RWPE1 (cell line): ENCODE results near the gene ATP2C2.

ENCODE experiments used
- CTCF ChIA-PET: fragments of 350-600 bp; sonication (Branson Sonifier 250); formaldehyde crosslinking; extraction: SDS; loops from one replicate; lab custom pipeline; 2021; lab: Yijun Ruan, JAX
- POLR2A ChIA-PET: fragments of 400-600 bp; formaldehyde crosslinking; extraction: SDS; loops from one replicate; lab custom pipeline; 2020; ENCODE audit warnings: antibody characterized with exemption; ENCODE audit not compliant: low non-redundant PET; lab: Yijun Ruan, JAX
- DNase-seq: peaks from one replicate; pipeline ENCODE4 v3.0.0; 2012; ENCODE audit warnings: low spot score
- H3K27ac ChIP-seq: fragments of 450-650 bp; 2 replicates; pipeline ENCODE4 v1.5.1; 2017
- CTCF ChIP-seq: fragments of 450-650 bp; conservative IDR thresholded peaks from 2 replicates; pipeline ENCODE4 v1.5.1; 2017; ENCODE audit warnings: low read depth, mild to moderate bottlenecking

ATP2C2 gene

DNA sequence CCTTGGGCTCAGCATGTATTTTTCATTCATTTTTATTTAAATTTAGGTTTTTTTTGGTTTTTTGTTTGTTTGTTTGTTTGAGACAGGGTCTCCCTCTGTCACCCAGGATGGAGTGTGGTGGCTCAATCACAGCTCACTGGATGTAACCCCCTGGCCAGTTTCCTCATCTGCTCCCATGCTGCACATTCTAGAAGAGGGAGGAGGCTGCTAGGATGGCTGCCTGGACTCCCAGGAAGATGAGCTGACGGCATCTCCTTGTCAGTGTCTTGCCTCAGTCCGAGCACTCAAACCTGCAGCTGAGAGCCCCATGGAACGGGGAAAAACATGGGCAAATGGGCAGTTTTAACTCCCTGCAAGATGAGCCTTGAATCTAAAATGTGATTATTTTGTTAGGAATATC, 128.7 kb downstream of the ATP2C2 start:
- ChIA-PET POLR2A (interaction anchor here (0.6 kb wide), 1 partner anchor 207 kb away, joined by 4 read pairs; no protein-coding TSS in a partner anchor), CTCF (interaction anchor here (0.6 kb wide), 1 partner anchor 432 kb away, joined by 3 read pairs; no protein-coding TSS in a partner anchor)
- no peak overlapping the region for H3K27ac ChIP-seq
- no peak for DNase-seq
- no peak for TF ChIP-seq CTCF

- no peak for DNase-seq
- ChIA-PET CTCF (no interaction called here), POLR2A (interaction anchor here (0.6 kb wide), 1 partner anchor 207 kb away, joined by 4 read pairs; no protein-coding TSS in a partner anchor)
- no peak for TF ChIP-seq CTCF
- no peak overlapping the region for H3K27ac ChIP-seq
Measured at GRCh38 chr16:84497418-84498222, 129.3 kb downstream of the ATP2C2 start.

DNA sequence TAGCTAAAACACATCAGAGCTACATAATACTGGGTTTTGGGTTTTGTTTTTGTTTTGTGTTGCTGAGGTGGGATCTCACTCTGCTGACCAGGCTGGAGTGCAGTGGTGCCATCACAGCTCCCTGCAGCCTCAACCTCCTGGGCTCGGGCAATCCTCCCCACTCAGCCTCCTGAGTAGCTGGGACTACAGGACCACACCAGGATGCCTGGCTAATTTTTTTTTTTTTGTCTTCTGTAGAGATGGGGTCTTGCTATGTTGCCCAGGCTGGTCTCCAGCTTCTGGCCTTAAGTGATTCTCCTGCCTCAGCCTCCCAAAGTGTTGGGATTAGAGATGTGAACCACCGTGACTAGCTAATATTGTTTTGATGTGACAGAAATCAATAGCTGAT, 129.9 kb downstream of the ATP2C2 start:
- CTCF ChIA-PET = no interaction called here

DNA sequence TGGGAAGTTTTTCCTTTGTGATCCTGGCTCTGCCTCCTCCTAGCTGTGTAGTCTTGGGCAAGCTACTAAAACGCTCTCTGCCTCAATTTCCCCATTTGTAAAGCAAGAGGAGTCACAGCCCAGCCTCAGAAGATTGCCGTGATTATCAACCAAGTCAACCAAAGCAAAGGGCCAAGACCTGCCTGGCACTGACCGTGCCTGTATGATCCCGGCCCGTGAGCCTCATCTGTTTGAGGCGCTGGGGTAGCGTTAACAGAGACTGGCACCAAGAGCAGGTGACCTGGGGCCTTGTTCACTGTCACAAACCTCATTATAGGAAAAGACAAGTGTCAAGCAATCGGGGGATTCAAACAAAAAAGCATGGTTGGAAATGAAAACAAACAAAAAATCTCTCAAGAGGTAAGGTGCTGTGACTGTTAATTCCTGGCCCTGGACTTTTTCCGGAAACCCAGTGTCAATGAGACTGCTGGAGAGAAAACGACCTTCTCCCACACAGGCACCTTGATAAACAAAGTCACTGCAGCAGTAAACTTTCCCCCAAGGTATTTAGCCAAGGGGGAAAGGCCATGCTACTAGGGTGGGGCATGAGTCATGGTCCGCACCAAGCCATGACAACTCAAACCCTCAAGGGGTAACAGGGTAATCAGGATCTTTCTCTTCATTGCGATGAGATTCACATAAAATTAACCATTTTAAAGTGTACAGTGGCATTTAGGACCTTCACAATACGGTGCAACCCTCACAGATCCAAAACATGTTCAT, 130.7 kb downstream of the ATP2C2 start:
- TF ChIP-seq CTCF = no peak
- ChIA-PET POLR2A (no interaction called here), CTCF (no interaction called here)
- H3K27ac ChIP-seq = peak overlapping the region; percentile 98
- DNase-seq = peak; percentile 34

More for the DNA sequence above, 129.9 kb downstream of the ATP2C2 start:
- H3K27ac ChIP-seq = no peak overlapping the region
- TF ChIP-seq CTCF = no peak
- POLR2A ChIA-PET = no interaction called here
- no peak for DNase-seq

DNA sequence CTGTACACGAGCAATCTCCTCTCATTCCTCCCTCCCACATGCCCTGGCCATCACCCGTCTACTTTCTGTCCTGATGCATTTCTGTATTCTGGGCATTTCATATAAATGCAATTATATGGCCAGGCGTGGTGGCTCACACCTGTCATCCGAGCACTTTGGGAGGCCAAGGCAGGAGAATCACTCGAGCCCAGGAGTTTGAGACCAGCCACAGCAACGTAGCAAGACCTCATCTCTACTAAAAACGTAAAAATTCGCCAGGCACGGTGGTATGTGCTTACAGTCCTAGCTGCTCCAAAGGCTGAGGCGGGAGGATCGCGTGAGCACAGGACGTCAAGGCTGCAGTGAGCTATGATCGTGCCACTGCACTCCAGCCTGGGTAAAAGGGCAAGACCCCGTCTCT, 131.3 kb downstream of the ATP2C2 start:
- ChIA-PET POLR2A (no interaction called here), CTCF (no interaction called here)
- H3K27ac ChIP-seq = peak overlapping the region; percentile 98; the same call in 1 of the 2 replicates
- no peak for DNase-seq
- no peak for TF ChIP-seq CTCF

- CTCF ChIA-PET = no interaction called here
- peak overlapping the region; percentile 98 for H3K27ac ChIP-seq
- POLR2A ChIA-PET = no interaction called here
- TF ChIP-seq CTCF = no peak
- DNase-seq = no peak
Measured at GRCh38 chr16:84500531-84500930, 132.2 kb downstream of the ATP2C2 start.
